K562 (cell line): ENCODE measurements around the gene TCAF1. TPM values are rescaled to one million over a fixed set of nuclear protein-coding genes. Genes with fewer than 3 reads are reported as not detected.

Source experiments
- ATAC-seq: fragments of 200-7000 bp; cut with Tn5 transposase; 3 replicates; pipeline ENCODE4 v1.9.1; 2020; ENCODE audit warnings: moderate library complexity
- BruUV-seq: library from RNA; stranded (reverse); fragments of 400-500 nt; replicated peaks from 2 replicates; lab custom pipeline; 2021; lab: Mats Ljungman, UMichigan
- CTCF ChIA-PET: fragments of 300-600 bp; formaldehyde crosslinking; extraction: SDS; loops from one replicate; lab custom pipeline; 2021; ENCODE audit warnings: low intra/inter-chr PET ratio; lab: Yijun Ruan, JAX
- POLR2A ChIA-PET: fragments of 300-600, 350-650 bp; sonication (Branson Sonifier 250); formaldehyde crosslinking; extraction: SDS; loops from one replicate; lab custom pipeline; 2021; ENCODE audit warnings: antibody characterized with exemption, inconsistent platforms; lab: Yijun Ruan, JAX
- DNase-seq, 4 experiments: peaks; one replicate each; pipeline versions ENCODE4 v3.0.0 to v3.0.0-alpha.2; 2011 to 2018; ENCODE audit warnings: low spot score in 3 of 4, mixed read lengths in 3 of 4; ENCODE audit errors: extremely low read depth in 1 of 4
- FAIRE-seq: peaks from 2 replicates; lab custom pipeline; 2011; peaks lifted over from hg19 to GRCh38; lab: Jason Lieb, UNC
- H2AFZ ChIP-seq: 2 replicates; pipeline ENCODE4 v1.6.0; 2011; ENCODE audit warnings: low read depth, low read length, control low read depth, inconsistent platforms
- H3K27ac ChIP-seq: fragments of 200-600 bp; 3 replicates; pipeline ENCODE4 v1.8.0; 2011; ENCODE audit warnings: low read depth, mild to moderate bottlenecking, control low read depth, inconsistent platforms, low read length, moderate library complexity, mixed read lengths; ENCODE audit errors: extremely low read depth
- H3K27me3 ChIP-seq, 2 experiments: fragments of 300-600 bp in 1 of 2; 2 replicates in 1 of 2; 3 replicates in 1 of 2; pipeline versions ENCODE4 v1.6.0 to v1.8.0; 2011; ENCODE audit warnings: inconsistent platforms in 2 of 2, low read length in 2 of 2, mild to moderate bottlenecking in 1 of 2, mixed read lengths in 1 of 2, moderate library complexity in 1 of 2; ENCODE audit not compliant: control insufficient read depth in 2 of 2, insufficient read depth in 2 of 2
- H3K36me3 ChIP-seq: fragments of 300-600 bp; 3 replicates; pipeline ENCODE4 v1.8.0; 2011; ENCODE audit warnings: mild to moderate bottlenecking, low read length, inconsistent platforms; ENCODE audit not compliant: control insufficient read depth, insufficient read depth
- H3K4me1 ChIP-seq, 2 experiments: fragments of 200-600 bp in 1 of 2; replicated peaks in 1 of 2; 2 replicates in 1 of 2; 3 replicates in 1 of 2; pipeline versions ENCODE4 v1.5.1 to v1.8.0; 2011; ENCODE audit warnings: inconsistent platforms in 2 of 2, low read length in 2 of 2, mild to moderate bottlenecking in 1 of 2, mixed read lengths in 1 of 2, moderate library complexity in 1 of 2; ENCODE audit not compliant: control insufficient read depth in 2 of 2, insufficient read depth in 2 of 2
- H3K4me2 ChIP-seq: 2 replicates; pipeline ENCODE4 v1.6.1; 2011; ENCODE audit warnings: low read length, control low read depth, inconsistent platforms, mixed read lengths; ENCODE audit not compliant: insufficient read depth
- H3K4me3 ChIP-seq: fragments of 200-600 bp; sonication (generic), shearing (Covaris generic); 2 replicates; pipeline ENCODE4 v1.5.1; 2016; ENCODE audit warnings: control low read depth, inconsistent platforms
- H3K79me2 ChIP-seq: fragments of 200-600 bp; 3 replicates; pipeline ENCODE4 v1.8.0; 2011; ENCODE audit warnings: low read length, inconsistent platforms; ENCODE audit not compliant: control insufficient read depth, insufficient read depth
- H3K9ac ChIP-seq, 2 experiments: 2 replicates each; pipeline versions ENCODE4 v1.6.0 to v1.6.1; 2011; ENCODE audit warnings: low read depth in 2 of 2, low read length in 2 of 2, control low read depth in 1 of 2, inconsistent platforms in 1 of 2, mild to moderate bottlenecking in 1 of 2, mixed read lengths in 1 of 2; ENCODE audit not compliant: insufficient read depth in 1 of 2
- H3K9me1 ChIP-seq: one replicate; pipeline ENCODE4 v1.6.0; 2011; ENCODE audit warnings: inconsistent platforms, mild to moderate bottlenecking, low read length, moderate library complexity; ENCODE audit not compliant: control insufficient read depth, insufficient read depth
- H3K9me3 ChIP-seq: replicated peaks from 2 replicates; pipeline ENCODE4 v1.5.1; 2011; ENCODE audit warnings: low read depth, low read length, inconsistent platforms; ENCODE audit not compliant: control insufficient read depth, insufficient read depth
- H4K20me1 ChIP-seq: replicated peaks from 2 replicates; pipeline ENCODE4 v1.6.1; 2011; ENCODE audit warnings: low read length, inconsistent platforms, mixed read lengths; ENCODE audit not compliant: control insufficient read depth, insufficient read depth
- BRF1 ChIP-seq: IDR thresholded peaks from 3 replicates; pipeline ENCODE4 v1.6.1; 2011; ENCODE audit warnings: borderline replicate concordance, mild to moderate bottlenecking; ENCODE audit not compliant: insufficient read length; ENCODE audit errors: extremely low read depth
- POLR2AphosphoS2 ChIP-seq: IDR thresholded peaks from 2 replicates; pipeline ENCODE4 v1.6.1; 2012; ENCODE audit warnings: low read length, improper control_type of control experiment
- SPI1 ChIP-seq: IDR thresholded peaks from 2 replicates; pipeline ENCODE4 v1.6.1; 2011; ENCODE audit warnings: low read depth, low read length, control low read depth, borderline replicate concordance
- ZNF398 ChIP-seq: fragments of 250-450 bp; sonication (Bioruptor Pico); IDR thresholded peaks from 2 replicates; pipeline ENCODE4 v1.8.0; 2021; ENCODE audit warnings: moderate library complexity, mild to moderate bottlenecking, inconsistent platforms
- WGBS: fragments of 100-300 bp; shearing (Covaris generic); methylation state at CpG from one replicate; pipeline ENCODE4 v1.1.6; 2016; ENCODE audit warnings: low coverage, mixed read lengths; ENCODE audit not compliant: insufficient coverage; ENCODE audit errors: missing lambda C conversion rate; 5-methylcytosine and 5-hydroxymethylcytosine counted together
- in situ Hi-C: fragments of 300-500 bp; cut with MboI; formaldehyde crosslinking; loops from 4 replicates; pipeline ENCODE4 v1.15.0; 2018; ENCODE audit warnings: inconsistent platforms, mixed read lengths
- intact Hi-C: fragments of 100-400 bp; cut with micrococcal nuclease; formaldehyde crosslinking; loops from 2 replicates; pipeline ENCODE4 v1.14.2; 2022
- polyA plus RNA-seq, 8 experiments: library from polyadenylated mRNA; depleted of rRNA in 4 of 8; stranded (reverse) in 5 of 8; unstranded in 3 of 8; fragments of >200 nt; fragmentation: Nextera tagmentation in 2 of 8; fragmentation: Illumina TruSeq in 1 of 8; extraction: Ambion mirVana in 2 of 8; extraction: Trizol in 1 of 8; gene quantifications; 2 replicates each; pipeline versions ENCODE4 v1.2.1 to v1.2.3, GENCODE V29; 2011 to 2014; ENCODE audit warnings: inconsistent platforms in 1 of 8, missing spikeins in 1 of 8
- total RNA-seq, 7 experiments: library from RNA; depleted of rRNA in 6 of 7; stranded (reverse); fragments of >200 nt in 6 of 7; fragmentation: Illumina TruSeq in 2 of 7; extraction: Trizol in 2 of 7; gene quantifications; 2 replicates each; pipeline versions ENCODE4 v1.2.1 to v1.2.3, GENCODE V29; 2011 to 2021; ENCODE audit warnings: low replicate concordance in 1 of 7
- TF ChIP-seq, protein P1 (sequence below): fragments of 450-650 bp; formaldehyde crosslinking; IDR thresholded peaks from 2 replicates; pipeline ENCODE4 v1.4.0; 2020; ENCODE audit warnings: mild to moderate bottlenecking, moderate library complexity
- TF ChIP-seq, protein P2 (sequence below): IDR thresholded peaks from 2 replicates; pipeline ENCODE4 v1.6.1; 2016; ENCODE audit warnings: missing genetic modification characterization, missing compliant biosample characterization

The TCAF1 gene
- total and polyA plus RNA-seq, 9 of the 15 experiments (the other 6 are each of a cell fraction or from before 2014, with no cell fraction given): 6.2 to 52.2 (median 24.4) TPM

GRCh38 chr7:143850682-143851081 is 51.3 kb downstream of the TCAF1 start (continued):
- TF ChIP-seq BRF1: no peak

- DNase-seq (no peak), FAIRE-seq (no peak), ATAC-seq (no peak)
- BruUV-seq: no TSS peak
- in situ Hi-C loops (loop anchor here (5.0 kb wide), 1 partner anchor 238 kb away; no protein-coding TSS in a partner anchor), intact Hi-C loops (no loop called here)
- Histone ChIP-seq H3K9me1 (no peaks in the 10 kb centered on the region), H3K4me3 (no peak overlapping the region), H3K79me2 (no peaks in the 10 kb centered on the region), H3K27ac (no peak overlapping the region), H3K9me3 (no peaks in the 10 kb centered on the region), H4K20me1 (no peaks in the 10 kb centered on the region), H3K36me3 (no peaks in the 10 kb centered on the region), H3K27me3 (no peaks in the 10 kb centered on the region), H3K4me2 (no peak overlapping the region), H2AFZ (no peak overlapping the region), H3K4me1 (no peaks in the 10 kb centered on the region), H3K9ac (no peak overlapping the region)
- 52% methylated on average over 3 of the region's 3 CpGs for WGBS
- POLR2A ChIA-PET: no interaction called here
- CTCF ChIA-PET: no interaction called here
- TF ChIP-seq POLR2AphosphoS2 (peak; percentile 50; the same call in 1 of the 2 replicates), SPI1 (peak; percentile 70), ZNF398 (CRISPR knock-in tag) (no peak)
- TF ChIP-seq, protein P1, sequence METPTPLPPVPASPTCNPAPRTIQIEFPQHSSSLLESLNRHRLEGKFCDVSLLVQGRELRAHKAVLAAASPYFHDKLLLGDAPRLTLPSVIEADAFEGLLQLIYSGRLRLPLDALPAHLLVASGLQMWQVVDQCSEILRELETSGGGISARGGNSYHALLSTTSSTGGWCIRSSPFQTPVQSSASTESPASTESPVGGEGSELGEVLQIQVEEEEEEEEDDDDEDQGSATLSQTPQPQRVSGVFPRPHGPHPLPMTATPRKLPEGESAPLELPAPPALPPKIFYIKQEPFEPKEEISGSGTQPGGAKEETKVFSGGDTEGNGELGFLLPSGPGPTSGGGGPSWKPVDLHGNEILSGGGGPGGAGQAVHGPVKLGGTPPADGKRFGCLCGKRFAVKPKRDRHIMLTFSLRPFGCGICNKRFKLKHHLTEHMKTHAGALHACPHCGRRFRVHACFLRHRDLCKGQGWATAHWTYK (CRISPR knock-in tag): no peak
- TF ChIP-seq, protein P2, sequence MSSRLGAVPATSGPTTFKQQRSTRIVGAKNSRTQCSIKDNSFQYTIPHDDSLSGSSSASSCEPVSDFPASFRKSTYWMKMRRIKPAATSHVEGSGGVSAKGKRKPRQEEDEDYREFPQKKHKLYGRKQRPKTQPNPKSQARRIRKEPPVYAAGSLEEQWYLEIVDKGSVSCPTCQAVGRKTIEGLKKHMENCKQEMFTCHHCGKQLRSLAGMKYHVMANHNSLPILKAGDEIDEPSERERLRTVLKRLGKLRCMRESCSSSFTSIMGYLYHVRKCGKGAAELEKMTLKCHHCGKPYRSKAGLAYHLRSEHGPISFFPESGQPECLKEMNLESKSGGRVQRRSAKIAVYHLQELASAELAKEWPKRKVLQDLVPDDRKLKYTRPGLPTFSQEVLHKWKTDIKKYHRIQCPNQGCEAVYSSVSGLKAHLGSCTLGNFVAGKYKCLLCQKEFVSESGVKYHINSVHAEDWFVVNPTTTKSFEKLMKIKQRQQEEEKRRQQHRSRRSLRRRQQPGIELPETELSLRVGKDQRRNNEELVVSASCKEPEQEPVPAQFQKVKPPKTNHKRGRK (tag): 0 out of 2 replicates have a peak, but pooled peaks have one; percentile 23
Measured at GRCh38 chr7:143849785-143850479, 52.0 kb downstream of the TCAF1 start.
